Right hindlimb (tissue), 1 donor: ENCODE results near the gene BCL11A.
"Not testable (repeated sequence)": the region's sequence is repeated elsewhere in the genome, so short reads cannot be mapped to it uniquely, and the experiment has no call there.

Experiments used
- DNase-seq: peaks from one replicate; pipeline ENCODE4 v3.0.0-alpha.2; 2018

The BCL11A gene

DNA sequence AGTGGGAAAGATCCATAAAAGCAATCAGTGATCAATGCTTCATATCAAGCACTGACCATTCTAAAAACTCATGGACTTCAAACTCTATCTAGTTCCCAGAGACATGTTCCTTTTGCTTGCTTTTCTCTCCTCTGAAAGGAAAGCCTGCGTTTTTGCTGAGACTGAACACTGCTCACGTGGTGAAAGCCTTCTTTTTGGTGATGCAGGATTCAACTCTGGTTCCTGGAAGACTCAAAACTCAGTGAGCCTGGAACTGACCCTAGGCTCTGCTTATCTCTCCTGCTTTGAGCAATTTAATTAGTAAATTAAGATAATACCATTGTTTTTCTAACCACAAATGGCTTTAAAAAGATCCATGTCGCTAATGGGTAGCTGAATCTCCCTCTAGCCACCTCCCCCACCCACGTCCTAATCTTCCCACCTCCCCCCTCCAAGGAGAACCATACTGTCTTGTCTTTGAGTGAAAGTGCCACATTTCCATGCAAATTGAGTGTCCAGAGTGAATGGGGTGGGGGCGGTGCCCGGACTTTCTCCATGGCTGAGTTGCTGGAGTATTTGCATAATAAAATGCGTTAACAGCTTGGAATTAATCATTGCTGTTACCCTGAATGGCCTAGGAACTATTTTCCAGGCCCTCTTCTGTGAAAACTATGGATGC lies 130.5 kb downstream of the BCL11A start:
- DNase-seq, result no peak

DNA sequence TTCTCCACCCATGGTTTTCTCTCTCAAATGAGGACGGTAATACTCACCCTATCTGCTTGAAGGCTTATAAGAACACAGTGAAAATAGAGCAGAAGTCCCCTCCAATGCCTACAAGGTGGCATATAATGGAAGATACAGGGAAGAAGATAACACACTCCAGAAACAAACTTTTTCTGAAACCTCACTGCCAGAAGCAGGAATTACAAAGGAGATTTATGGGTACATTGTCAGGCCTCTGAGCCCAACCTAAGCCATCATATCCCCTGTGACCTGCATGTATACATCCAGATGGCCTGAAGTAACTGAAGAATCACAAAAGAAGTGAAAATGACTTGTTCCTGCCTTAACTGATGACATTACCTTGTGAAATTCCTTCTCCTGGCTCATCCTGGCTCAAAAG lies 136.2 kb downstream of the BCL11A start:
- DNase-seq, result not testable (repeated sequence)

DNA sequence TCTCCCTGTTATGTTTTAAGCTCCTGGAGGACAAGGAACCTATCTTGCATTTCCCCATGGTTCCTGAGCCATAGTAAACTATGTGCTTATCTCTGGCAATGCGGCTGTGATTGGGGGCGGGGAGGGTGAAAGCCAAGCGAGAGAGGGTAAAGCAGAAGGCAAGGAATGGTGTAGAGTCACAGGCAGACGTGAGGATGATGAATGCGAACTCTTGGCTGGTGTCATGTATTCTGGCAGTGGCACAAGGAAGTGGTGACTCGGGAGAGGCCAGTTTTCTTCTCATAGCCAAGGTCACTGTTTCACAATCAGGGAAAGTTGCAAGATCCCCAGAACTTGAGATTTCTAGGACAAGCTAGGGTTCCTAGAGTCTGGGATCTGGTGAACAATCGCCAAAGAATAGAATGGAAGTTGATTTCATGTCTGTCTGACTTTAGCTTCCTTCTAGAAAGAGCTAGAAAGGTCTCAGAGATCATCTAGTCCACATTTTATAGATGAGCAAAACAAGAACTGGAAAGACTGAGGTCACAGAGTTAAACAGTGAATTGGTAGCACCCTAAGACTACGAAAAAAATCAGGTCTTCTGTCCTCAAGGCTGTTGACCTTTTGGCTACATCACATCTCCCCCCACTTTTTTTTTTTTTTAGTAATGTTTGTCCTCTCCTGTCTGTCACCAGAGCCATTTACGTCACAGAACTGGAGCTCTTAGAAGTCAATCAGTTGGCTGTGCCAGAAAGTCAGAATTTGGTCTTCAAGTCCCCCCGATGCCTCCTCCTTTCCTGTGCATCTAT lies 137.0 kb downstream of the BCL11A start:
- no peak for DNase-seq

DNA sequence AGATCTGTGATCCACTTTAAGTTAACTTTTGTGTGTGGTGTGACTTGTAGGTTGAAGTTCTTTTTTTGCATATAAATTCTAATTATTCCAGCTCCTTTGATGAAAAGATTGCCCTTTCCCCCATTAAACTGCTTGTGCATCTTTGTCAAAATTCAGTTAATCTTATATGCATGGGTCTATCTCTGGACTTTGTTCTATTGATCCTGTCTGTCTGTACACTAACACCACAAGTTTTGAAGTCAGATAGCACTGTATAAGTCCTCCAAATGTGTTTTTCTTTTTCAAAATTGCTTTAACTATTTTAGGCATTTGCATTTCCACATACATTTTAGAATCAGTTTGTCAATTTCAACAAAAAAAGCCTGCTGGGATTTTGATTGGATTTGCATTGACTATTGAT lies 137.6 kb downstream of the BCL11A start:
- DNase-seq, result no peak

DNA sequence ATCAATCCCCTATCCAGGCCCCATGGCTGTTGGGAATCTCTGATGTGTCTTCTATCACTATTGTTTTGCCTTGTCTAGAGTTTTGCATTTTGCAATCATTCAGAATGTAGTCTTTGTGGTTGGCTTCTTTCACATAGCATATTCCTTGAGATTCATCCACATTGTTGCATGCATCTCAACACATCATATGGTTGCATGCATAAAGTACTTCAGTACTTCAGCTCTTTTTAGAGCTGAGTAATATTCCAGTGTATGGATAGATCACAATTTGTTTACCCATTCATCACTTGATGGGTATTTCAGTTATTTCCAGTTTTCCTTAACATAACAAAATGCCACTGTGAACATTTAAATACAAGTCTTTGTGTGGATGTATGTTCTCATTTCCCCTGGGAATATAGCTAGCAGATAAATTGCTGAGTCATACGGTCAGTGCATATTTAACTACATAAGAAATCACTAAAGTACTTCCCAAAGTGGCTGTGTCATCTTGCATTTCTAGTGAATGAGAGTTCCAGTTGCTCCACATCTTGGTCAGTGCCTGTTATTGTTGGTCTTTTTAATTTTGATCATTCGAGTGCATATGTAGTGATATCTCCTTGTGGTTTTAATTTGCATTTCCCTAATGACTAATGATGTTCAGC lies 138.8 kb downstream of the BCL11A start:
- DNase-seq, result no peak

DNA sequence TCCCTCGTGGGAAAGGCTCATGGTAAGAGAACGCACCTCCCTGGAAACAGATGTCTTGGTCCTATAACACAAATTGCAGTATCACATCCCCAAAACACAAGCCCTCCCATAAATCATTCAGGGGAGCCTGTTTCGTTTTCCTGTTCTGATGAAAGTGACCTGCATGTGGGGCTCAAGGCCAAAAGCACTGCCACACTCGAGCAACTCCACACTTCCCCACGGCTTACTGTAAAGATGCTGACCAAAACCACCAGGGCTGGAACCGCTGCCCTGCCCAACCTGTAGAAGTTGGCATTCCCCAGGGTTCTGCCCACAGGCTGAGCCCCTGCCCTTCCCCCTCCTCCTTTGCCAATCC lies 139.7 kb downstream of the BCL11A start:
- DNase-seq, result no peak

DNA sequence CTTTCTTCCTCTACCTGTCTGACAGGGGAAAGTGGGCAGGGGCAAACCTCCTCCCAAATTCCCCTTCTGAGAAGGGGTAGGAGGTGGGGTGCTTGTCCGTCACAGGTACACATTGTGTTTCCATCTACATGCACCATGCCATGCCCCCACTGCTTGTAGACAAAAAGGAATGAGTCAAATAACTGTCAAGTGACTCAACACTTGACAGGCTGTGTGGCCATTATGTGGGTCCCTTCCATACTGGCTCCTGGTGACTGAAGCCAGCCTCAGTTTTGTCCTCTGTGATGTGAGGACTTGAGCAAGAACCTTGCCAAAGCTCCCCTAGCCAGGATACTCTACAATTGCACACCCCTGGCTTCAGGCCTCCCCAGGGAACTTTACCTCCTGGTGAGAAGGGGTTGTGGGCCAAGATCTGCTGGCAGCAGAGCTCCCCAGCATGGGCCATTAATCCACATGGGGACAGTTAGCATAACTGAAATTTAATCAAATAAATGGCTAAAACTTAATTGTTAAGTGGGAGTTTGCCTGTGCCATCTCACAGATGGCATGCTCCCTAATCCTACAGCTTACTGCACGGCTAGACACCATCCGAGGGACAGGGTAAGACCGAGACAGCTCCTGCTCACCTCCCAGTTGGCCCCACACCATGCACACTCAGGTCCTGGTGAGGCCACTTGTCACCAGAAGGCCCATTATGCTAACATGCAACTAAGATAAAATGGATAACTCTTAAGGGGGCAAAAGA lies 140.2 kb downstream of the BCL11A start:
- DNase-seq, result no peak

DNA sequence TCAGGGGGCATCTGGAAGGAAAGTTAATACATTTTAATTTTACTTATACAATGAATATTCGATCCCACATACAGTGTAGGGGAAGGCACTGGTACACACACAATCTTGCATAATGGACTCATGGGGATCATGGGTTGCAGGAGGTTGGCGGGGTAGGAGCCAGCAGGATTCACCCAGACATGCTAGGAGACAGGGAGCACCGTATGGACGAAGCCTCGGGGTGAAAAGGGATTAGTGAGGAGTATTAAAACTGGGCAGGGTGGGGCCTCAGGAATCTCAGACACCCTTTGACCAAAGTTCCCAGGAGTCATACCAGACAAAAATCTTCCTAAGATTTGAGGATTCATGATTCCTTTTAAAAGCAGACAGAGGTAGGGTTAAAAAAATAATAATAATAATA lies 140.8 kb downstream of the BCL11A start:
- DNase-seq, result no peak

DNA sequence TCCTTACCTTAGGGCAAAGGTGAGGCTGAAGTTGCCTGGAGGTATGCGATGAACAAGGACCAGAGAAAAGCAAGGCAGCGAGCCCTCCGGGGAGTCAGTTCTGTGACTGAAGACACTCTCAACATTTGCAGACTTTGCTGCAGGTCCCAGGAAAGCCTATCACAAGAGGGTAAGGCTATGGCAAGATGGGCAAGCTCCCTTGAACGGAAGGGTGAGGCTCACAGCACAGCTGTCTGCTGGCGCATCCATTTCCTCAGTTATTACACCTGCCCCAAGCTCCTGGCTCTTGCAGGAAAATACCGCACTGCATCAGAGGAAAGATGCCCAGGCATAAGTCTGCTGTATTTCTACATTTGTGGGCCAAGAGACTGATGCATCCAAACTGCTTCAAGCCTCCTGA lies 141.4 kb downstream of the BCL11A start:
- DNase-seq, result no peak

DNA sequence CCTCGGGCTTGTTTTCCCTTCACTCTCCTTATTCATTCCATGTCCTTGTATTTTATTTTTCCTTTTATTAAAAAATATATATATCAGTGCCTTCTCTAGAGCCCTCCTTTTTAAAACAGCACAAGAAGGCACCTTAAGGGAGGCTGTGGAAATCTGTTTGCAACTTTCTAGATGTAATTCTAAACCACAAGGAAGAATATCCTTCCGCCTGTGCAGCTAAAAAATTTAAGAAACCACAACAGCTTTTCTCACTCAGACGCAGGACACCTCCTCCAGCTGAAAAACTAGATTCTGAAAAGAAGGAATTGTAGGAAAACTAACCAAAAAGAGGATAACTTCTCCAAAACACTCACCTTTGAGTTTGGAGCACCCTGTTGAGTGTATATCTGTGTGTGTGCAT lies 142.2 kb downstream of the BCL11A start:
- no peak for DNase-seq

DNA sequence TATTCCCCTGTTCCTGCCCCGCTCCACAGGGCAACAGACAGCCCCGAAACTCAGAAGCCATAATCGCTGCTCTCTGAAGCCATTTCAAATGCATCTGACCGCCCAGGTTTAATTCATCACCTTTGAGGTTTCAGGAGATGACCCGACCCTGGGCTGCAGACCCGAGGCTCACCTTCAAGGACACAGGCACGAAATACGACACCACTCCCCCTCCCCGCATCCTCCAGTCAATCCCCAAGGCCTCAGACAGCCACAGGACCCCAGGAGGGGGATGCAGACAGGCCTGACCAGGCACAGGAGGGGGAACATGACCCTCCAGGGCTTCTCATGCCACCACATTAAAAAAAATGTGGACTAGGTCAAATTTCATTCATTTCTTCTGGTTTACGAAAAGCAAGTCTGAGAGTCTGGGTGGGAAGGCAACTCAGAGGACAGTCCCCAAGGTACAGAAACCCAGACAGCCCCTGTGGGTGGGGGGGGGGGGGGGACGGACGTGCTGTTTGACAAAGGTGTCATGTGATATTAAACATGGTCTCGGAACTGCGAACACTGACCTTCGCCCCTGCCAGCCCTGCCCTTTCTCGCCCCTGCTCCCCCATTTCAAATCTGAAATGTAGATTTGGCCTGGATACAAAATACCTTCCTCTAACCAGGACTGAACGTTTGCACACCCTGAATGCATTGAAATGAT lies 142.9 kb downstream of the BCL11A start:
- DNase-seq, result no peak

DNA sequence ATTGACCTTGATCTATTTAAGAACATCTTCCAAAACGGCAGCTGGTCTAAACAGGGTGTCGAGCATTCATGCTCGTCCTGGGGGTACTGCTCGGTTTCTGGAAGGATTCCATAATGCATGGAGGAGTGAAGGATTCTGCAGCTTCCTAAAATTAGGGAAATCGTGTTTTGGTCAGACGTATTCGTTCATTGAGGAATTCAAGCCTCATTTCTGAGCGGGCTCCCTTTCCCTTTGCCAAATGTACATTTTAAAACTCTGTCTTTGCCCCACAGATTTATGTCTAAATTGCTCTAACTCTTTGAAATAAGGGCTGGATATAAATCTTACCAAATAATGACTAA lies 144.0 kb downstream of the BCL11A start:
- DNase-seq, result no peak

DNA sequence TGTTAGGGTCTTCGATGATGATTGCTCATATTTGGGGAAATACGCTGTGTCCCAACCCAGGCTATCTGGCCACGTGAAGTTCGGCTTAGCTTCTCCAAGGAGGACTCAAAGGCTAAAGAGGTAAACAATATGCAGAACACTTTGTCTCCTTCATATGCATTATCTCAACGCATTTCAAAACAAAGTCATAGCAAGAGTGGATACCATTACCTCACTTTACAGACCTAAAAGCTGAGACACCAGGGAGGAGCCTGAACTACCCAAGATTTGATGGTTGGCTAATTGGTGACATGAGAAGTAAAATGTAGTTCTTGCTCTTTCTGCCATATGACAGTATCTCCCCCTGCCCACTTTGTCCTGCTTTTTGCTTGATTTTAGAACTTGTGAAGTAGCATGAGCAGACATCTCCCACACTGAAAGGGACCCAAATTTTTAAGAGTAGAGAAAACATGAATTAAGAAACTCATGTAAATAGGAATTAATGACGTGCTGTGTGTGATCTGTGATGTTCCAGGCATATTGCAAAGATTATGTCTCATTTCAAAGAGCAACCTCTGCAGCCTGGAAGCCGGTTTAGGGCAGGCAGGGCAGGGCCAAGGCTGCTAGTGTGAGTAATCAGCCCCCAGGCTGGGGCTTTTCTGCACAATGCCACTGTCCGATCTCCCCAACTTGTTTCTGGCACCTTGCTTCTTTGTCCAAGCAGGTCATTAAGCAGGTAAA lies 144.5 kb downstream of the BCL11A start:
- DNase-seq, result no peak

DNA sequence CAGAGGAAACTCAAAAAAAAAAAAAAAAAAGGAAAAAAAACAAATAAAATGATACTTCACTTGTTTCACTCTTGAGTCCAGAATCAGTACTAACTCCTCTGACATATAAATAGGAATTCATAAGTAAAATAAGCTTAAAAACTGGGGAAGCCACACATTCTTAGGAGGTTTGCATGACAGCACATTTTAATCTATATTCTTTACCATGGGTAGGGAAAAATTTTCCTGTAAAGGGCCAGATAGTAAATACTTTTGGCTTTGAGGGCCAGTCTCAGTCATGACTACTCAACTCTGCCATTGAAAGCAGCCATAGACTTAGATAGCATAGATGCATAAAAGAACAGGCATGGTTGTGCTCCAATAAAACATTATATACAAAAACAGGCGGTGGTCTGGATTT lies 145.2 kb downstream of the BCL11A start:
- no peak for DNase-seq

DNA sequence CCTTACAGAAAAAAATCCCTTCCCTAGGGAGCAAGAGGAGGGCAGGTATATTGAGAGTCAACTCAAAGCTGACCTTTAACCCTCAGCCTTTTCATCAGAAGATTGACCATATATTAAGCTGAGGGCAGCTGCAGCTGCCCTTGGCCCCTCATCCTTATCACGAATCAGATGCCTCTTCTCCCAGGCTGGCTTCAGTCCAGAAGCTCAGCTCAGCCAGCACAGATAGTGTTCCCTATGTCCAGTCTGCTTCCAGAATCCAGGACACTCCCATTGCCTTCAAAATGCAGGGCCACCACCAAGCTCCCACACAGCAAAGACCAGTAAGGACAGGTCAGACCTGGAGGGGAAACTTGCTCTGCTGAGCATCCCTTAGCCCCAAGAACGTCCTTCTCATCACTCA lies 146.1 kb downstream of the BCL11A start:
- no peak for DNase-seq

DNA sequence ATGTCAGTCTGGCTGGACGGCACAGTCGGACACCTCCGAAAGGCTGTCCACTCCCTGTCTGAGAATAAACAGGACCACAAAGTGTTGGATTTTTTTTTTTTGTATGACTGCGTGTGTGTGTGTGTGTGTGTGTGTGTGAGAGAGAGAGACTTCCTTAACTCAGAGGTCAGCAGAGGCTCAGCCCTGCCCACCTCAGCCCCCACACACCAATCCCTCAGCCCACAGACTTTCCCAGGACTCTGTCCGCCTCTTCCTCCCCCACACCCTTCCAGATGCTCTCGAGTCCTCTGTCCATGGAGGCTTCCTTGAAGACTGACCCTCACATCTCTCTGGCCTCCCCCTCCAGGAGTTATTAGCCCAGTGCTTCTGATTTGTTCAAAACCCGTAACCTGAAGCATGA lies 147.3 kb downstream of the BCL11A start:
- DNase-seq, result no peak

DNA sequence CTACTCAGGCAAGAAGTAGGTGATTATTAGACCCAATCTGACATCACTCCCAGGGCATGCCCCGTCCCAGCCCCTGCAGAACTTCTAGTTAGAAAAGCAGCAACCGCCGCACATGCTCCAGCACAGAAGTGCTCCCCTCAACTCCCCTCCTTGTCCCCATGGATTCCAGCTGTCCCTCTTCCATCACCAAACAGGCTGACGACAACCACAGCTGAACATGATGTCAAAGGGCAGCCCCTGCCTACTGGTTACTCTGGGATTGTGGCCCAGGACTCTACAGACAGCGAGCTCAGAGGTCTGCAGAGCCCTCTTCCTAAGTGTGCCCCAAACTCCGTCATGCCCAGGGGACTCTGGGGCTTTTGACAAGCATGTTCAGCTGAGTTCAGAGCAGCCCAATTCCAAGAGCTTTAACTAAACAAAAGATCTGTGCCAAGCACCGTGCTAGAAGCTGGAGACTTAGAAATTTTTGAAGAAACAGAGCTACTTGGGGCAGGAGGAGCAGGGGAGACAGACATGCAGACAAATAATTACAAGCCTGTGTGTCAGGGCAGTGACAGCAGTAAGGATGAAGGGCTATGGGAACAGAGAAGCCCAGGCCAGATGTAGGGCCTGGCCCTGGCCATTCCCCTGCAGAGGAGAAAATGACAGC lies 148.1 kb downstream of the BCL11A start:
- peak; percentile 29 for DNase-seq
